Epidermal melanocyte (primary cell): ENCODE data around the gene AKTIP.
A peak's percentile ranks its signal among the peaks of the same experiment; 100 is the strongest.
"Not testable (repeated sequence)": the region's sequence is repeated elsewhere in the genome, so short reads cannot be mapped to it uniquely, and the experiment has no call there.

Experiments used
- DNase-seq: peaks from one replicate; pipeline ENCODE4 v3.0.0; 2011; ENCODE audit warnings: low spot score; ENCODE audit not compliant: insufficient read length

AKTIP gene

GRCh38 chr16:53515811-53516210 lies 12.8 kb upstream of the AKTIP start:
- no peak for DNase-seq

- DNase-seq = no peak
Observed at GRCh38 chr16:53515259-53515658, 12.2 kb upstream of the AKTIP start.

GRCh38 chr16:53512795-53513194 lies 9.8 kb upstream of the AKTIP start:
- not testable (repeated sequence) for DNase-seq

- no peak for DNase-seq
Observed at GRCh38 chr16:53511403-53512280, 8.6 kb upstream of the AKTIP start.

- DNase-seq = no peak
Observed at GRCh38 chr16:53511084-53511402, 8.0 kb upstream of the AKTIP start.

GRCh38 chr16:53510704-53511070 lies 7.7 kb upstream of the AKTIP start:
- DNase-seq = no peak

GRCh38 chr16:53509906-53510703 lies 7.1 kb upstream of the AKTIP start:
- peak; percentile 76 for DNase-seq

GRCh38 chr16:53507464-53508179 lies 4.6 kb upstream of the AKTIP start:
- DNase-seq = no peak

- no peak for DNase-seq
Observed at GRCh38 chr16:53506254-53506653, 3.2 kb upstream of the AKTIP start.

- no peak for DNase-seq
Observed at GRCh38 chr16:53504665-53505064, 1.7 kb upstream of the AKTIP start.

GRCh38 chr16:53503991-53504663 lies 1.1 kb upstream of the AKTIP start:
- no peak for DNase-seq

GRCh38 chr16:53503270-53503923 lies 388 bp upstream of the AKTIP start:
- peak; percentile 94 for DNase-seq

- DNase-seq = no peak
Observed at GRCh38 chr16:53501216-53501859, 1.7 kb downstream of the AKTIP start.

GRCh38 chr16:53498984-53499383 lies 4.0 kb downstream of the AKTIP start:
- no peak for DNase-seq

- DNase-seq = no peak
Observed at GRCh38 chr16:53495325-53495724, 7.7 kb downstream of the AKTIP start.

- no peak for DNase-seq
Observed at GRCh38 chr16:53494636-53495035, 8.4 kb downstream of the AKTIP start.

- no peak for DNase-seq
Observed at GRCh38 chr16:53492503-53492902, 10.5 kb downstream of the AKTIP start.

GRCh38 chr16:53489755-53490154 lies 13.3 kb downstream of the AKTIP start:
- DNase-seq = no peak

GRCh38 chr16:53486230-53486629 lies 16.8 kb downstream of the AKTIP start:
- DNase-seq = no peak

- DNase-seq = no peak
Observed at GRCh38 chr16:53484542-53484941, 18.5 kb downstream of the AKTIP start.
